Measurements from ENCODE around the gene EFHD2.

DNA sequence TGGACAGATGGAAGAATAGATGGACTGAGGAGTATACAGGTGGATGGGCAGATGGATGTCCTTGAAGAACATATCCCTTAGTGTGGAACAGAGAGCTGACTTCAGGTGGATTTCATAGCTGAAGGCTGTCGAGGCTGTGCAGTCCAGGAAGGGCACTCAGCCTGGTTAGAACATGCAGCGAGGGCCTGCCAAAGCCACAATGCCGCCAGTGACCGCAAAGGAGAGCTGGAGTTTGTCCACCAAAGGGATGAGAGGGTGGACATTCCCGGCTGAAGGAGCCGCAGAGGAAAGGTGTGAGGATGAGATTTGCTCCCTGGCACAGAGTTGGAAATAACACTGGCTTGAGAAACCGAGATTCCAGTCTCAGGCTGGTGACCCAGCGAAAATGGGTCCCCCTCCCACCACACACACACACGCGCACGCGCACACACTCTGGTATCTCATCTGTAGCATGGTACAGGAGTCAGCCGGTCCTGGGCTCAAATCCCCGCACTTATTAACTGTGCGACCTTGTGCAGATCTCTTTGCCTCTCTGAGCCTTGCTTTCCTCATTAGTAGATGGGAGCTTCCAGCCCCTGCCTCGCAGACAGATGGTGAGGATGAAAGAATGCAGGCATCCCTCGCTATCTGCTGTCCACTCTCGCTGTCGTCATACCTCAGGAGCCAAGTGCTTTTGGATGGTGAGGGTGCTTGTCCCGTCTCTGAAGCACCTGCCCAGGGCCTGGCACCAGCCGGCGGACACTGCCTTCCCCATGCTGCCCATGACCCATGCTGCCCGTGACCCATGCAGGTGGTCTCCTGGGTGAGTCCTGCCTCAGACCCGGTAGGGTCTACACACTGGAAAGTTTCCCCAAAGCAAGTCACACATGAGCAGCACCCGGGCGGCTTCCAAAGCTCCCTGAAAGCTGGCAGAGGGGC is 26.8 kb upstream of the EFHD2 start:
- no peak for TF ChIP-seq EZH2 (IDR thresholded peaks at IDR 0.05; ENCODE audit: low read depth)
- TF ChIP-seq, protein P1, sequence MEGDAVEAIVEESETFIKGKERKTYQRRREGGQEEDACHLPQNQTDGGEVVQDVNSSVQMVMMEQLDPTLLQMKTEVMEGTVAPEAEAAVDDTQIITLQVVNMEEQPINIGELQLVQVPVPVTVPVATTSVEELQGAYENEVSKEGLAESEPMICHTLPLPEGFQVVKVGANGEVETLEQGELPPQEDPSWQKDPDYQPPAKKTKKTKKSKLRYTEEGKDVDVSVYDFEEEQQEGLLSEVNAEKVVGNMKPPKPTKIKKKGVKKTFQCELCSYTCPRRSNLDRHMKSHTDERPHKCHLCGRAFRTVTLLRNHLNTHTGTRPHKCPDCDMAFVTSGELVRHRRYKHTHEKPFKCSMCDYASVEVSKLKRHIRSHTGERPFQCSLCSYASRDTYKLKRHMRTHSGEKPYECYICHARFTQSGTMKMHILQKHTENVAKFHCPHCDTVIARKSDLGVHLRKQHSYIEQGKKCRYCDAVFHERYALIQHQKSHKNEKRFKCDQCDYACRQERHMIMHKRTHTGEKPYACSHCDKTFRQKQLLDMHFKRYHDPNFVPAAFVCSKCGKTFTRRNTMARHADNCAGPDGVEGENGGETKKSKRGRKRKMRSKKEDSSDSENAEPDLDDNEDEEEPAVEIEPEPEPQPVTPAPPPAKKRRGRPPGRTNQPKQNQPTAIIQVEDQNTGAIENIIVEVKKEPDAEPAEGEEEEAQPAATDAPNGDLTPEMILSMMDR (conservative IDR thresholded peaks at IDR 0.05): no peak

Data from PC-9 (cell line).